Measurements from ENCODE around the gene TRAF3IP3.
"Not testable (repeated sequence)": the region's sequence is repeated elsewhere in the genome, so short reads cannot be mapped to it uniquely, and the experiment has no call there.

TRAF3IP3 gene

GRCh38 chr1:209769171-209769904 lies 13.5 kb downstream of the TRAF3IP3 start:
- DNase-seq = peak; percentile 79

- DNase-seq = no peak
These were observed 14.1 kb downstream of the TRAF3IP3 start for GRCh38 chr1:209769971-209770370.

GRCh38 chr1:209770636-209771415 lies 15.0 kb downstream of the TRAF3IP3 start:
- no peak for DNase-seq

- DNase-seq = no peak
These were observed 16.3 kb downstream of the TRAF3IP3 start for GRCh38 chr1:209772126-209772525.

GRCh38 chr1:209774592-209774991 lies 18.7 kb downstream of the TRAF3IP3 start:
- no peak for DNase-seq

- no peak for DNase-seq
These were observed 19.8 kb downstream of the TRAF3IP3 start for GRCh38 chr1:209775678-209776077.

- DNase-seq = no peak
These were observed 21.7 kb downstream of the TRAF3IP3 start for GRCh38 chr1:209777587-209777986.

GRCh38 chr1:209778102-209778501 lies 22.2 kb downstream of the TRAF3IP3 start:
- DNase-seq = no peak

GRCh38 chr1:209780268-209780667 lies 24.4 kb downstream of the TRAF3IP3 start:
- DNase-seq = no peak

- DNase-seq = no peak
These were observed 27.5 kb downstream of the TRAF3IP3 start for GRCh38 chr1:209783386-209783785.

GRCh38 chr1:209784265-209785169 lies 28.7 kb downstream of the TRAF3IP3 start, which contains the start of gene C1orf74:
TSS of gene C1orf74 (minus strand) at chr1:209784559. CDS start at chr1:209783634, 925 bp downstream.
- DNase-seq = peak; percentile 98

- DNase-seq = no peak
These were observed 29.7 kb downstream of the TRAF3IP3 start for GRCh38 chr1:209785592-209785991.

- no peak for DNase-seq
These were observed 30.3 kb downstream of the TRAF3IP3 start for GRCh38 chr1:209786146-209786545.

- no peak for DNase-seq
These were observed 31.7 kb downstream of the TRAF3IP3 start for GRCh38 chr1:209787551-209787950.

- DNase-seq = no peak
These were observed 33.4 kb downstream of the TRAF3IP3 start for GRCh38 chr1:209789245-209789644.

- no peak for DNase-seq
These were observed 34.7 kb downstream of the TRAF3IP3 start for GRCh38 chr1:209790286-209791193.

- no peak for DNase-seq
These were observed 36.1 kb downstream of the TRAF3IP3 start for GRCh38 chr1:209791920-209792319.

- DNase-seq = not testable (repeated sequence)
These were observed 37.9 kb downstream of the TRAF3IP3 start for GRCh38 chr1:209793711-209794110.

GRCh38 chr1:209797978-209798639 lies 42.3 kb downstream of the TRAF3IP3 start:
- DNase-seq = no peak

- DNase-seq = no peak
These were observed 45.4 kb downstream of the TRAF3IP3 start for GRCh38 chr1:209800984-209801834.

Data from CD4-positive, alpha-beta T cell treated with Interleukin-12 subunit alpha and Interleukin-12 subunit beta, for 1 hour (primary cell).